ENCODE data around the gene ATP2B3. TPM values are rescaled to one million over a fixed set of nuclear protein-coding genes. Genes with fewer than 3 reads are reported as not detected.
A peak's percentile ranks its signal among the peaks of the same experiment; 100 is the strongest.

ATP2B3 gene
- total RNA-seq, 1 donor from 2014 or later, result 0.43 TPM

DNA sequence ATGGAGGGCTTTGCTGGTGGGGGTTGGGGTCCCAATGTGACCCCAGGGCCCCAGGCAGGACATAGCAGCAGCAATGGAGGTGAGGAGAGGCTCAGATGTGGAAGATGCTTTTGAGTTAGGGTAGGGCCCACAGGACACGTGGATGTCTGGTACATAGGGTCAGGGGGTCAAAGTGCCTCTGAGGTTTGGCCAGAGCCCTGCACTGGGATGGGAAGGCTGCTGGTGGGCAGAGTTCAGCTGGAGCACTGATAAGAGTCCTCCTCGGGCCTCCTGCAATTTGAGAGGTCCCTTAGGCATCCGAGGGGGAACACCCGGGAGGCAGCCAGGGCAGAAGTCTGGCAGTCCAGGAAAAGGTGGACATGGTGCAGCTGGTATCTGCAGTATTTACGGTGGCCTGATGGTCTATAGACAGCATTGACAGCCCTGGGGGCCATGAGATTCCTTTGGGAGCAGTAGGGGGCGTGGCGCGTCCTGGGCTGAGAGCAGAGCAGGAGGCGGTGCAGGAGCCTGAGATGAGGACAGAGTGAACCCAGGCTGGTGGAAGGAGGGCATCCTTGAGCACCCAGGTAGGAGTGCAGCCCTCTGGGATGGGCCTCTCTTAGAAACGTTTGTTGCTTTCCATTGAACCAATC lies 58.9 kb downstream of the ATP2B3 start:
- Mint-ChIP-seq H3K36me3 (no peaks in the 10 kb centered on the region), H3K27me3 (no peaks in the 10 kb centered on the region), H3K27ac (no peak overlapping the region), H3K4me1 (ENCODE audit: unreplicated experiment) (peaks cover 7% of the 10 kb centered on the region), H3K4me3 (no peak overlapping the region), H3K9me3 (no peaks in the 10 kb centered on the region)
- no peak for DNase-seq (ENCODE audit: extremely low spot score, unreplicated experiment)
- TF ChIP-seq, protein P1, sequence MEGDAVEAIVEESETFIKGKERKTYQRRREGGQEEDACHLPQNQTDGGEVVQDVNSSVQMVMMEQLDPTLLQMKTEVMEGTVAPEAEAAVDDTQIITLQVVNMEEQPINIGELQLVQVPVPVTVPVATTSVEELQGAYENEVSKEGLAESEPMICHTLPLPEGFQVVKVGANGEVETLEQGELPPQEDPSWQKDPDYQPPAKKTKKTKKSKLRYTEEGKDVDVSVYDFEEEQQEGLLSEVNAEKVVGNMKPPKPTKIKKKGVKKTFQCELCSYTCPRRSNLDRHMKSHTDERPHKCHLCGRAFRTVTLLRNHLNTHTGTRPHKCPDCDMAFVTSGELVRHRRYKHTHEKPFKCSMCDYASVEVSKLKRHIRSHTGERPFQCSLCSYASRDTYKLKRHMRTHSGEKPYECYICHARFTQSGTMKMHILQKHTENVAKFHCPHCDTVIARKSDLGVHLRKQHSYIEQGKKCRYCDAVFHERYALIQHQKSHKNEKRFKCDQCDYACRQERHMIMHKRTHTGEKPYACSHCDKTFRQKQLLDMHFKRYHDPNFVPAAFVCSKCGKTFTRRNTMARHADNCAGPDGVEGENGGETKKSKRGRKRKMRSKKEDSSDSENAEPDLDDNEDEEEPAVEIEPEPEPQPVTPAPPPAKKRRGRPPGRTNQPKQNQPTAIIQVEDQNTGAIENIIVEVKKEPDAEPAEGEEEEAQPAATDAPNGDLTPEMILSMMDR (conservative IDR thresholded peaks at IDR 0.05), result no peak

DNA sequence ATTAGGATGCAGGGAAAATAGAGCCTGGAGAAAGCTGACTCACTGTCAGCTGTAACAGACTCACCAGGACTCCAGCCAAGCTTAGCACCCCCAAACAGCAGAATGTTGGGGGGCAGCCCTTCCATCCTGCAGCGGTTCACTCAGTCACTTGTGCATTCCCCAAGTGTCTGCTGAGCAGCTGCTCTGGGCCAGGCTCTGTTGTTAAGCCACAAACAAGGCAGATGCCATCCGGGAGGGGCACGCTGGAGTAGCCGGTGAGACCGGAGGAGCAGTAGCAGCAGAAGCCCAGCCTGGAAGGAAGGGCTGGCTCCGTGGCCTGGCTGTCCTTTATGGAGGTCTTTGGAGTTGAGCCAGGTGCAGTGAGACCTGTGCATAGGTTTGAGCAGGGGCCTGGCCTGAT lies 59.5 kb downstream of the ATP2B3 start:
- TF ChIP-seq, protein P1 (conservative IDR thresholded peaks at IDR 0.05), result no peak
- DNase-seq (ENCODE audit: extremely low spot score, unreplicated experiment), result no peak
- Mint-ChIP-seq H3K4me3 (no peak overlapping the region), H3K9me3 (no peaks in the 10 kb centered on the region), H3K27ac (no peak overlapping the region), H3K27me3 (no peaks in the 10 kb centered on the region), H3K4me1 (ENCODE audit: unreplicated experiment) (peaks cover 7% of the 10 kb centered on the region), H3K36me3 (no peaks in the 10 kb centered on the region)

DNA sequence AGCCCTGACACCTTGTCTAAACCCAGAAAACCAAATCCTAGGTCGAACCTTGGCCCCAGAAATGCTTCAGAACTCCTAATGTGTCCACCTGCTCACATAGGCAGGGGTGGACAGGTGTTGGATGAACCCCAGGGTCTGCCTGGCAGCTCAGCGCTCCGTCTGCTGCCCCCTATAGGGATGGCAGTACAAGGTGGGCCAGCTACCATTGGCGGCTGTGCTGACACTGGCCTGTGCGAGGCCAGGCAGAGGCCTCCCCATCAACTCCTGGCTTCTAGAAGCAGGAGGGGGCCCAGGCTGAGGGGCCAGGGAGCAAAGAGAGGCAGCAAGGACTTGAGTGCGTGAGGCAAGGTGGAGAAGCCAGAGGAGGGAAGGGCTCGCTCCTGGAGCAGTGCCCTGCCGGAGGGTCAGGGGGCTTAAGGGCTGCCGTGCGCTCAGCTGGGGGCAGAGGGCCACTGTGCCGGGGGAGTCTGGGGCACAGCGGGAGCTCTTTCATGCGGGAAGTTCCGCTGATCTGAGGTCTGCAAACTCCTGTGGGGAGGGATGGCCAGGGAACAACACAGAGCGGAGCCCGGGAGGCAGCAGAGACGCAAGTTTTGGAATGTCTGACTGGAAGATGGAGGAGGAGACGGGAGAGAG lies 60.9 kb downstream of the ATP2B3 start:
- Mint-ChIP-seq H3K27me3 (no peaks in the 10 kb centered on the region), H3K36me3 (no peaks in the 10 kb centered on the region), H3K9me3 (no peaks in the 10 kb centered on the region), H3K4me1 (ENCODE audit: unreplicated experiment) (peaks cover 19% of the 10 kb centered on the region), H3K4me3 (no peak overlapping the region), H3K27ac (no peak overlapping the region)
- DNase-seq (ENCODE audit: extremely low spot score, unreplicated experiment), result no peak
- TF ChIP-seq, protein P1 (conservative IDR thresholded peaks at IDR 0.05), result no peak

DNA sequence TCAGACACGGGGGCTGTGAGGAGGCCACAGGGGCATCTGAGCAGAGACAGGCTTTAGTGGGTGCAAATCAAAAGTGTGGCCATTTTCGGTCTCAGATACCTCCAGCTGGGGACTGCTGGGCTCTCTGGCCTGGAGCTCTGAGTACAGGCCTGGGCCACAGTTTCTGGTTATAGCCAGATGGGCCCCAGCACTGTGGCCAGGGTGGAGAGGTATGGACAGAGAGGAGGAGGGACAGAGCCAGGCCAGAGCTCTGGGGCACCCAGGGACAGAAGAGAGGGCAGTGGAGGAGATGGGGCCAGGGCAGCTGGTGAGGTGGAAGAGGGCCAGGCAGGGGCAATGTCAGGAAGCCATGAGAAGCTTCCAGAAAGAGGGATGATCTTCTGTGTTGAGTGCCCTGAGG lies 61.4 kb downstream of the ATP2B3 start:
- DNase-seq (ENCODE audit: extremely low spot score, unreplicated experiment), result no peak
- Mint-ChIP-seq H3K4me1 (ENCODE audit: unreplicated experiment) (peaks cover 19% of the 10 kb centered on the region), H3K27me3 (no peaks in the 10 kb centered on the region), H3K9me3 (no peaks in the 10 kb centered on the region), H3K4me3 (no peak overlapping the region), H3K36me3 (no peaks in the 10 kb centered on the region), H3K27ac (no peak overlapping the region)
- TF ChIP-seq, protein P1 (conservative IDR thresholded peaks at IDR 0.05), result no peak

DNA sequence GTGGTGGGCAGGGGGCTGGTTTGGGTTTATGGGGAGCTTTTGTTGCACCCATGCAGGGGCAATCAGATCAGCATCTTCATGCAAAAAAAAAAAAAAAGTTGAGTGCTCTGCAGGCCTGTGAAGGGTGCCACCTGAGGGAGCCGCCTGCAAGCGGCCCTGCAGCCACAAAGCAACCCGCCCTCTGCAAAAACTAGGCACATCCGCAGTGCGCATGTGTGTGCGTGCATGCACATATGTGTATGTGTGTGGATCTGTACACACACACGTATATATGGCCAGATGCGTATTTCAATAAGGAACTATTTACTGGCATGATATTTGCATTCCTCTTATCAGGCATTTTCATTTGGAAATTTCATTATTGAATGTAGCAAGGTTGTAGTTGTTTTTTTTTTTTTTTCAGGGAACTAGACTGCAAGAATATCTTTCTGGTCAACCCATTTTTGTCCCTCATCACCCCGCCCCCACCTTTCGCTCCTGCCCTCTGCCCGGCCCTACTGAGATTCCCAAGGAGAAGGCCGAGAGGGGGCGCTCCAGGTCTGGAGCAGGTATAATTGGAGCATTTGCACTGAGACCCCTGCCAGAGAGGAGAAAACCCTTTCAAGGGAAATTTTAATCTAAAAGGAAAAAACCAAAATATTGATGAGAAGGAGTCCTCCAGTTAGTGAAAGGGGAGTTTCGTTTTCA lies 63.4 kb downstream of the ATP2B3 start:
- H3K9me3 Mint-ChIP-seq, result no peaks in the 10 kb centered on the region
- H3K4me3 Mint-ChIP-seq, result no peak overlapping the region
- H3K27me3 Mint-ChIP-seq, result no peaks in the 10 kb centered on the region
- H3K4me1 Mint-ChIP-seq (ENCODE audit: unreplicated experiment), result peaks cover 19% of the 10 kb centered on the region
- TF ChIP-seq, protein P1 (conservative IDR thresholded peaks at IDR 0.05), result peak; percentile 43
- H3K27ac Mint-ChIP-seq, result no peak overlapping the region
- DNase-seq (ENCODE audit: extremely low spot score, unreplicated experiment), result no peak
- H3K36me3 Mint-ChIP-seq, result no peaks in the 10 kb centered on the region
